NB4 (cell line): ENCODE measurements around the gene ABCA8.

Experiments
- CTCF ChIP-seq: IDR thresholded peaks from one replicate; pipeline ENCODE4 v1.5.1; 2012; ENCODE audit warnings: low read depth, low read length
- POLR2A ChIP-seq: IDR thresholded peaks from 2 replicates; pipeline ENCODE4 v1.6.1; 2011; ENCODE audit warnings: mild to moderate bottlenecking; ENCODE audit not compliant: insufficient read length; ENCODE audit errors: extremely low read depth

GRCh38 chr17:68954146-68954896 lies 871 bp downstream of the ABCA8 start:
- TF ChIP-seq CTCF (no peak), POLR2A (no peak)
